ENCODE results near the gene OVCH1. TPM values are rescaled to one million over a fixed set of nuclear protein-coding genes. Genes with fewer than 3 reads are reported as not detected.
"Not testable (repeated sequence)": the region's sequence is repeated elsewhere in the genome, so short reads cannot be mapped to it uniquely, and the experiment has no call there.

Gene OVCH1
- polyA plus RNA-seq, 10 donors = 0.05 to 1.1 (median 0.36) TPM

DNA sequence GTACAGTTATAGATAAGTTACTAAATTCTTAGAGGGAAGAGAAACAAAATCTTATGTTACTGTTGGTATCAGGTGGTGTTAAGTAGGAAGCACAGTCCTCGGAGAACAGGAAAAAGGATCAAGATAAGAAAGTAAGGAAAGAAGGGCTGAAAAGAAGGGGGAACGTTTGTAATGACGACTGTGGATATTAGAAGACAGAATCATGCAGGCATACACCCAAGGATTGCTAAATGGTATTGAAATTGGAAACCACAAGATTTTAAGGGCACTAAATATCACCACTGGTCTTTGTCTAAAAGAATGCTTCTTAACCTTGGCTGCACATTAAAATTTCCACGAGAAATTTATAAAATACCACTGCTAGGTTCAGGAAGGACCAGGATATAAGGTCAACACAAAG is 82.4 kb downstream of the OVCH1 start:
- DNase-seq = no peak

DNA sequence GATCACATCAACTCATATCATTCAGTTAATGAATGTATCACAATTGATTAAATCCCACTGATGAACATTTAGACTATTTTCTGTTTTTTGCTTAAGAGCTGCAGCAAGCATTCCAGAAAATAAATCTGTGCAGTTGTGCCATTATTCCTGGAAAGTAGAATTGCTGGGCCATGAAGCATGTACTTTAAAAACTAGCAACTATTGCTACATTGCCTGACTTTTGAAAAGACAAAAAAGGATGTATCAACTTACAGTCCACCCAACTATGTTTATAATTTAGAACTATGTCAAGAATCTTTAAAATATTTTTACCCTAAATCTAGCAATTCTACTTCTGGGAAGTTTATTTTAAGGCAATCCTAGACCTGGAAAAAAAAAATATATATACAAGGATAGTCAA is 83.1 kb downstream of the OVCH1 start:
- no peak for DNase-seq

DNA sequence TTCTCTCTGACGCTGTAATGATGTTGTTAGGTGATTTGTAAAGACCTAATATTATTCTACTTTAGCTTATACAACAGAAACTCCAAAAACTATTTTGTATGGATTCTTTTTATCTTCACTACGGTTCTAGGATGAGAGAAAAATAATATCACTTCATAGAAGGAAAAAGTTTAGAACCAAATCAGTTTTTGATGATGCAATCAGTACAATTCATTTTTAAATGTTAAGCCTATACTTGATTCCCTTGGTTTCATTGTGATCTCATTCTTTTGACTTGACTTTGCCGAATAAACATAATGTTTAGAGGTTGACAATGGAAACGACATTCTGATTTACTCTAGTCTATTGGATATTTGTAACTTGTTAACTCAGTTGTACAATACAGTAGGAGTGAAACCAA is 91.9 kb downstream of the OVCH1 start:
- DNase-seq = no peak

DNA sequence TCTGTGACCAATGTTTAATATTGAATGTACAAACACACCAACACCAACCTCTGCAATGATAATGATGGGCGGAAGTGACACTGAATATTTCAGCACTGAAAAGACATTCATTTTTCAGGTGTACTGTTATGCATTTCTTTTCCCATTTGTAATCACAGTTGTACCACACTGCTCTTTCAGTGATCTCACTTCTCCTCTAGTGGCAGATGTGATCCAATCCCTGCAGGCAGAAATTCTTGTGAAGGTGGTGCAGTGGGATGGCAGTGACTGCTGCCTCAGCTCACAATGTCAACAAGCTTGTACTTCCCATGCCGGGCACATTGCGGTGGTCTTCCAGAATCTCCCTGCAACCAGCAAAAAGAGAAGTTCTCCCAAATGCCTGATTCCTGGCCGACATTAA is 93.5 kb downstream of the OVCH1 start:
- DNase-seq = no peak

DNA sequence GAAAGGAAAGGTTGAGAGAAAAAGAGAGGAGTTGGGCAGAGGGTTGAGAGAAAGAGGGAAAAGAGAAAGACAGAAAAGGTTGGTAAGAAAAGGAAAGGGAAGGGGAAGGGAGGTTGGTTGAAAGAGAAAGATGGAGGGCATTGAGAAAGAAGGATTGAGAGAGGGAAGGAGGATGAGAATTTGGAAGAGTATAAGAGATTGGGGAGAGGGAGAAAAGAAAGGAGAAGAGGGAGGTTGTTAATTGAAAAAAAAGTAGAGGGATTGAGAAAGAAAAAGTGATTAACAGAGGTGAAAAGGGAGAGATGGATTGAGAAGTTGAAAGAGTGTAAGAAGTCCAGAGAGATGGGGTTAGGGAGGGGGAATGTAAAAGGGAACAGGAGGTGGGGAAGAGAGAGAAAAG is 95.0 kb downstream of the OVCH1 start:
- DNase-seq = no peak

DNA sequence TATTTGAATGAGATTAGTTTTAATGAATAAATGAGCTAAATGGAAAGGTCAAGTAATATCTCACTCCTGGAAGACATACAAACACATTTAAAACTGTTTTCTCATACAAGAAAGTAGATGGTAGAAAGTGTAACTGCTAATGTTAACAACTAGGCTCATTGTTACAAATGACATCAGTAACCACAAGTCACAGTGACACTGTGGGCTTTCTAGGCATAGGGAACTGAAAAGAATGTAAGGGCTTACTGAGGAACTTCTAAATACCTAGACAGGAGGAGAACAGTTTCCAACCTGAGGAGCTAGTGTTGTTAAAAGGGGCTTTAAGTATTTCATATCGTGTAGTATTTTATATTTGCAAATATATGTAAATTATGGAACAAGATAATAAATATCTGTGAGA is 99.0 kb downstream of the OVCH1 start:
- DNase-seq = no peak

DNA sequence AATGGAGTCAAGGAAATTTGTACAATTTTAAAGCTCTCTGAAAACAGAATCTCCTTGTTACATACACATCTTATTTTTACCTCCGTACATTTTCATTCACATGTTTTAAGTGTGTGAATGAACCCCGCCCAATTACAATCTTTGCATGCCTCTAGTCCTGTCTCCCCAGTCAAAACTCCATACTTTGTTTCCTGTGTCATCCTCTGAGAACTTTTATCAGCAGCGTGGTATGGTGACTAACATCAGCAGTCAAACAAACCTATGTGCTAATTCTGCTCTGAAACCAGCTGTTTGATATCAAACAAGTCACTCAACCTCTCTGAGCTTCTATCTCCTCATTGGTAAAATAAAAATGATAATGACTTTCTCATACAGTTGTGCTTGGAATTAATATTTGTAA is 100.7 kb downstream of the OVCH1 start:
- DNase-seq = no peak

DNA sequence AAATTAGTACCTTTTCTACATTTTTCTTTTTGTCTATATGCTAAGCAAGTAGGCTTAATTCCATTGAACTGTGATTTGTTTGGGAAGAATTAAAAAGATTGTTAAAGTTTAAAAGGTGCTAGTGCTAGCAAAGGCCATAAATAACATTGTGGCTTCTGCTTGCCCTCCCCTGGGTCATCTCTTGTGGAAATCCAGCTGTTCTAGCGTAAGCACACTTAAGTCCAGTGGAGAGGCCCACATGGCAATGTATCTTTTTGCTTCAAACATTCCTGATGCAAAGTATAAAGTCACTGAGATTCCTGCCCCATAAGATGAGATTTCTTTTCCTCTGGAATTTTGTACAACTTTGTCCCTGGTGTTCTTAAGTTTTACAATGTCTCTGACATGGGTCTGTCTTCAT is 102.1 kb downstream of the OVCH1 start:
- no peak for DNase-seq

DNA sequence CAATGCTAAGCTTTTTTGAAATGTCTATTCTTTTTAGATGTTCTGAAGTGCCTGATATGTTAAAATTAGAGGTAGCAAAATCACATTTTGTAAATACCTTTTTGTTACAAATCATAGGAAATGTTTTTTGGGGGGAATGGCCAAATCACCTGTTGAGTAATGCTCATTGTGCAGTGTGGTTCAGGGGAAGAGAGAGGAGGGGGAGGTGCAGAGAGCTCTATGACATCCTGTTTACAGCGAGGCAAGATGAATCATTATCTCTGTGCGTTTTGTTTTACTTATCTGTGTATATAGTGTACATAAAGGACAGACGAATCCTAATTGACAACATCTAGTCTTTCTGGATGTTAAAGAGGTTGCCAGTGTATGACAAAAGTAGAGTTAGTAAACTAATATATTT is 107.1 kb downstream of the OVCH1 start:
- not testable (repeated sequence) for DNase-seq

DNA sequence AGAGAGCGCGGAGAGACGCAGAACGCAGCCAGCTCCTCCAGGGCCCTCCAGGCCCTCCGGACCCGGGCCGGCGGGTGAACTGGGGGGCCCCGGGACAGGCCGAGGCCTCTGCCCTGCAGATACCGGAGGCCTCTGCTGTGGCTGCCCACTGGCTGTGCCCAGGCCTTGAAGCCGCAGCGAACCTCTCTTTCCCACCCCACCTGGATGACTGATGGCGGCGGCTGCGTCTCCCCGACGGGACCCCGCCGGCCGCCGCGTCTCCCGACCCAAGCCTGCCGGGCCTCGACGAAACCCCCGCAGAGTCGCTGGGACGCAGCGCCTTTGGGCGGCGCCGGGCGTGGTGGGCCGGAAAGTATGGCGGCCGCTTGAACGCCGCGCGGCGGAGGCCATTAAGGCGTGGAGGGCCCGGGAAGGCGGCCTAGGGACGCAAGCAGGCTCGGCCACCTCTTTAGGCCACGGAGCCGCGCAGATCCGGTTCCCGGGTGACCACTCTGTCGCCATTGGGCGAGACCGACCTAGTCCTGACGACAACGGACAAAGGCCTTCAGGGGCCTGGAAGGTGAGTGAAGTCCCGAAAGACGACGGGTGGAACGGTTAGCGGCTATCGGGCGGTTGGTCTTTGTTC is 108.1 kb downstream of the OVCH1 start:
- DNase-seq = no peak

DNA sequence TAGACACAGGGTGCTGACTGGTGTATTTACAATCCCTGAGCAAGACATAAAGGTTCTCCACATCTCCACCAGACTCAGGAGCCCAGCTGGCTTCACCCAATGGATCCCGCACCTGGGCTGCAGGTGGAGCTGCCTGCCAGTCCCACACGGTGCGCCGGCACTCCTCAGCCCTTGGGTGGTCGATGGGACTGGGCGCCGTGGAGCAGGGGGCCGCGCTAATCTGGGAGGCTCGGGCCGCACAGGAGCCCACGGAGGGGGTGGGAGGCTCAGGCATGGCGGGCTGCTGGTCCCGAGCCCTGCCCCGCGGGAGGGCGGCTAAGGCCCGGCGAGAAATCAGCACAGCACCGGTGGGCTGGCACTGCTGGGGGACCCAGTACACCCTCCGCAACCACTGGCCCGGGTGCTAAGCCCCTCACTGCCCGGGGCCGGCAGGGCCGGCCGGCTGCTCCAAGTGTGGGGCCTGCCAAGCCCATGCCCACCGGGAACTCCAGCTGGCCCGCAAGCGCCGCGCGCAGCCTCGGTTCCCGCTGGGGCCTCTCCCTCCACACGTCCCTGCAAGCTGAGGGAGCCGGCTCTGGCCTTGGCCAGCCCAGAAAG is 111.3 kb downstream of the OVCH1 start:
- not testable (repeated sequence) for DNase-seq

DNA sequence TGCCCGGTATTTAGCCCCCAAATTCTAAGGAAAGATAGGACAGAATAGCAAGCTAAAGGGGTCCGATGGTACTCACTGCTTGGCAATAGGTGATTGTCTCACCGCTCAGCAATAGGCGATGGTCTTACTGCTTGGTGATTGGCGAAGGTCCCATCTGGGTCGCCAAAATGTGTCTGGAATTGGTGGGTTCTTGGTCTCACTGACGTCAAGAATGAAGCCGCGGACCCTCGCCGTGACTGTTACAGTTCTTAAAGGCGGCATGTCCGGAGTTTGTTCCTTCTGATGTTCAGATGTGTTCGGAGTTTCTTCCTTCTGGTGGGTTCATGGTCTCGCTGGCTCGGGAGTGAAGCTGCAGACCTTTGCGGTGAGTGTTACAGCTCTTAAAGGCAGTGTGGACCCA is 112.3 kb downstream of the OVCH1 start:
- DNase-seq = not testable (repeated sequence)

DNA sequence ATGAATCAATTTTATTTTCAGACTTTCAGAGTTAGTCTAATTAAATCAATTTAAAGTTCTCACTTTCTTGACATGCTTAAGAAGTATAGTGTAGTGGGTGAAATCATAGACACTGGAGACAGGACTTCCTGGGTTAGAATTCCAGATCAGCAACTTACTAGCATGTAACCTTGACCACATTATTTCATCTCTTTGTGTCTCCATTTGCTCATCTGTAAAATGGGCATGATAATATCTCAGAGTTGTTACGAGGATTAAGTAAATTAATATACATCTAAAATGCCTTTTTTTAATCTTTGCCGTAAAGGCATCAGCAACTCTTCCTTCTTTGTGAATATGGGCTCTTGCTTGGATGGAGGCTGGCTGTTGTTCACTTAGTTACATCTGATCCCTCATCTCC is 115.2 kb downstream of the OVCH1 start:
- no peak for DNase-seq

DNA sequence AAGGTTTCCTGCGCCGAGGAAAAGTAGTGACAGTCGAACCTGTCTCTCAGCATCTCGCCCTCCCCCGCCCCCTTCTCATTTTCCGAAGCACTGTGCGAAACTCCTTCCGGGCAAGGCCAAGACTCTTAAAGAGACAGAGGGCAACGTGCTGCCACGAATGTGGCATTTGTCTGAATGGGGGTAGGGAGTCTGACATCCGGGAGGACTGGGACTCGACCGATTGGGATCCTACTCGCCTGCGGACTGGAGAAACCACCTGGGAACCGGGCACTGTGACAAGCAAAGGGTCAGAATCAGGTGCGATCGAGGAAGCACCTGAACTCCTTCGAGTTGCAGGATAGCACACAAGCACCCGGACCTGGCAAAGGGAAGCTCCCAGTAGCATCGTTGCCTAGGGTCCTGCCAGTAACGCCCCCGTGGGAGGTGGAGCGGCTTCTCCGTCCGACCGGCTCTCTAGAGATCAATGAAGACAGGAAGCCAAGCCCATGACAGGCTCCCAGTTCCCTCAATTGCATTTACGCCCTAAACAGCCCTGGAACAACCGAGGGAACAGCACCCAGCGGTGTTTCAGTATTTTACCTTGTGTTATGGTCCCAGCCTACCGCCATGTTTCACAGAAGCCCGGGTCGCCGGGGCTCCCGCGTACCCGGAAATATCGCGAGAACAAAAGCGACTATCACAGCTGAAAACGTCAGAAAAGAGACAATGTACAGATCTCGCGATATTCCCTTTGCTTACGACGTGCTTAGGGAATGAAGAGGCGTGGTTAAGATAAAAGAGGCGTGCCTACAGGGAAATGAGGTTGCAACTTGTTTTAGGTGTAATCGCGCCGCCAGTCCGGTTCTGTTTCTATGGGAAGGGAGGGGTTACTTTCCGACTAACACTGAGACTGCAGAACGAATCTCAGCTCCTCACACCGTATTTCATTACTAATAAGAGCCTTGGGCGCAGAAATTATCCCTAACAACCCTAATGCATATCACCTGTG is 116.7 kb downstream of the OVCH1 start, which contains the start of gene ERGIC2:
TSS of gene ERGIC2 (minus strand) at position 637 of the 988 bp plus-strand sequence. CDS start 9,539 bp downstream, outside the sequence.
- peak; percentile 98 to 99 (median 98) for DNase-seq

Other genes starting within 250 kb of the OVCH1 start
- 10 to 100 TPM; 63.4 to 81.5 (median 68.7) TPM for gene ERGIC2, start 116.5 kb downstream of the OVCH1 start, polyA plus RNA-seq (ENCODE audit: insufficient read length in 10 of 10)